Peyer's patch (tissue), 4 donors: ENCODE results near the gene MAGT1.

Source experiments
- CTCF ChIP-seq, 6 experiments: fragments of 450-650 bp in 4 of 6; fragments of 200-600 bp in 2 of 6; sonication (generic) in 1 of 6; IDR thresholded peaks; one replicate each; pipeline ENCODE4 v1.5.1; 2017 to 2019; ENCODE audit warnings: antibody characterized with exemption in 6 of 6, mild to moderate bottlenecking in 3 of 6, moderate library complexity in 1 of 6
- POLR2A ChIP-seq, 2 donors: fragments of 450-650 bp; IDR thresholded peaks; one replicate each; pipeline ENCODE4 v1.5.1; 2017; ENCODE audit warnings: antibody characterized with exemption in 2 of 2, mild to moderate bottlenecking in 2 of 2, moderate library complexity in 2 of 2

- TF ChIP-seq CTCF (IDR thresholded peaks at IDR 0.05) (no peak), POLR2A (IDR thresholded peaks at IDR 0.05) (no peak)
Observed at GRCh38 chrX:77922787-77923186, 27.6 kb upstream of the MAGT1 start.
